ENCODE measurements around the gene CHRNA7.

- TF ChIP-seq POLR2A (IDR thresholded peaks at IDR 0.05) (no peak), CTCF (IDR thresholded peaks at IDR 0.05) (no peak), POLR2AphosphoS5 (IDR thresholded peaks at IDR 0.05) (no peak), EP300 (IDR thresholded peaks at IDR 0.05) (no peak)
Measured at GRCh38 chr15:31997711-31998110, 32.6 kb upstream of the CHRNA7 start.
